Measurements from ENCODE around the gene PRKAR2B. TPM values are rescaled to one million over a fixed set of nuclear protein-coding genes. Genes with fewer than 3 reads are reported as not detected.

PRKAR2B gene
- total and polyA plus RNA-seq, 2 of the 4 experiments (the other 2 are of a cell fraction): 3.0 to 3.1 TPM

DNA sequence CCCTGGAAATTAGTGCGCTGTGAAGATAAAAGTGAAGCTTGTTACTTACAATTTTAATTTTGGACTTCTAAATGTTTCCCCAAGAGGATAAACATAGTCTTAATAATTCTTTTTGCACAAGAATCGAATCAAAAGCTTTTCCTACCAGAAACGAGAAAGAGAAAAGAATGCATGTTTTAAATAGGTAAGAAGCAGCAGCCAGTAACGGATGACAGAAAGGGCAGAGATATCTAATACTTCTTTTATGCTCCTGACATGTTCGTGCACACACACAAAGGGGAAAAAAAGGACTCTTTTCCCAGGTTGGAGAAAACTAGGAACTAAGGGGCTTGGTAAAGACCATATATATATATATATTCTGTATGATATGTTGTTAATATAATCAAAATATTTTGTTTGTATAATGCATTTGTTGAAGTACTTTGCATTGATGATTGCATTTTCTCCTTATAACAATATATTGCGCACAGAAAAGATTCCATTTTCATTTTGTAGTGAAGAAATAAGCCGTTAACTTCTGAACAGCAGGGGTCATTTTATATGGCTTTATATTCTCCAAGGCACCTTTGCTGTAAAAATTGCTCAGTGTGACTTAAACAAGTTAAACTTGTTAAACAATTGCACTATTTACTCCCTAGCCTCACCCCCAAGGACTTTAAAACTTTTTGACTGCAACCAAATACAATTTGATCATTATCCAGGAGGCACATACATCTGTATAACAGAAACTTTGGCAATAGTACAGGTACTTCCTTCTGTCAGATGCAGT is 2.2 kb downstream of the PRKAR2B start:
- no peak overlapping the region for H4K5ac ChIP-seq (ENCODE audit: low read depth, low read length)
- no peaks in the 10 kb centered on the region for H3K27me3 ChIP-seq (ENCODE audit: control insufficient read depth, insufficient read depth, low read length)
- H2BK20ac ChIP-seq (ENCODE audit: low read depth, low read length): no peak overlapping the region
- no CpG with 5 or more reads among the region's 7 CpGs for WGBS, 2 experiments (ENCODE audit: extremely low coverage in 2 of 2, insufficient read length in 1 of 2)
- peaks cover 4% of the 10 kb centered on the region; the same call in 1 of the 2 replicates for H3K4me1 ChIP-seq (ENCODE audit: control insufficient read depth, insufficient read depth, low read length)
- ChIA-PET POLR2A (ENCODE audit: unreplicated experiment) (no interaction called here), CTCF (interaction anchor here (0.6 to 0.9 kb wide), 2 partner anchors 64 to 85 kb away, joined by 3 read pairs; no protein-coding TSS in a partner anchor)
- no peak overlapping the region for H2BK120ac ChIP-seq (ENCODE audit: low read depth, low read length)
- no peak overlapping the region for H3K18ac ChIP-seq (ENCODE audit: low read depth, low read length)
- DNase-seq (no peak), ATAC-seq (ENCODE audit: low read depth) (no peak)
- H3K9me1 ChIP-seq (ENCODE audit: insufficient read depth, low read length): no peaks in the 10 kb centered on the region
- no TSS peak for BruUV-seq (replicated peaks)
- no peak overlapping the region for H3K9ac ChIP-seq (ENCODE audit: low read depth, low read length)
- H3K56ac ChIP-seq (ENCODE audit: extremely low read depth, insufficient read depth, low read length): no peak overlapping the region
- peaks cover 2 to 7% of the 10 kb centered on the region in 2 experiments; a peak in 2 of 4 replicates for H3K79me1 ChIP-seq (ENCODE audit: low read depth in 1 of 2, low read length in 2 of 2)
- H4K20me1 ChIP-seq (ENCODE audit: insufficient read depth, low read length): no peaks in the 10 kb centered on the region
- no peak overlapping the region for H3K4me3 ChIP-seq (ENCODE audit: insufficient read depth, low read depth, low read length)
- no peak overlapping the region for H3K23ac ChIP-seq (ENCODE audit: low read depth, low read length)
- no peak overlapping the region for H2AFZ ChIP-seq (replicated peaks; ENCODE audit: low read length, poor library complexity)
- H2BK5ac ChIP-seq (ENCODE audit: low read depth, low read length, poor library complexity, severe bottlenecking): no peak overlapping the region
- intact Hi-C loops (cut with micrococcal nuclease): loop anchor here (5.0 to 10.0 kb wide), 4 partner anchors 76 to 872 kb away; no protein-coding TSS in a partner anchor
- no peak overlapping the region for H3K27ac ChIP-seq (ENCODE audit: insufficient read depth, low read length)
- no peak overlapping the region for H3K14ac ChIP-seq (replicated peaks; ENCODE audit: low read depth, low read length)
- H3K4ac ChIP-seq (ENCODE audit: low read depth, low read length): no peak overlapping the region
- no peak overlapping the region for H4K91ac ChIP-seq (ENCODE audit: insufficient read depth, low read depth, low read length)
- H3K36me3 ChIP-seq (ENCODE audit: control insufficient read depth, insufficient read depth, low read length): no peaks in the 10 kb centered on the region
- in situ Hi-C loops (cut with MboI; ENCODE audit: low sequenced_read_pairs): no loop called here
- dilution Hi-C loops (cut with HindIII; ENCODE audit: low sequenced_read_pairs, unreplicated experiment): no loop called here
- H2AK9ac ChIP-seq (replicated peaks; ENCODE audit: low read depth, low read length, poor library complexity): no peak overlapping the region
- peak overlapping the region; percentile 29 for H3K4me2 ChIP-seq (ENCODE audit: low read depth, low read length)
- H4K8ac ChIP-seq (ENCODE audit: low read depth in 2 of 2, low read length in 2 of 2): no peak overlapping the region
- H2AK5ac ChIP-seq (ENCODE audit: low read depth, low read length): no peak overlapping the region
- H3K9me3 ChIP-seq (ENCODE audit: control insufficient read depth, insufficient read depth, low read length): no peaks in the 10 kb centered on the region
- H2BK15ac ChIP-seq (ENCODE audit: low read depth, low read length): no peak overlapping the region
- TF ChIP-seq RAD21 (IDR thresholded peaks at IDR 0.05; ENCODE audit: low read length): no peak
- no peak for TF ChIP-seq FOS (IDR thresholded peaks at IDR 0.05; ENCODE audit: low read depth, low read length)
- TF ChIP-seq POLR2A (IDR thresholded peaks at IDR 0.05; ENCODE audit: low read depth, low read length): no peak
- TF ChIP-seq, protein P1, sequence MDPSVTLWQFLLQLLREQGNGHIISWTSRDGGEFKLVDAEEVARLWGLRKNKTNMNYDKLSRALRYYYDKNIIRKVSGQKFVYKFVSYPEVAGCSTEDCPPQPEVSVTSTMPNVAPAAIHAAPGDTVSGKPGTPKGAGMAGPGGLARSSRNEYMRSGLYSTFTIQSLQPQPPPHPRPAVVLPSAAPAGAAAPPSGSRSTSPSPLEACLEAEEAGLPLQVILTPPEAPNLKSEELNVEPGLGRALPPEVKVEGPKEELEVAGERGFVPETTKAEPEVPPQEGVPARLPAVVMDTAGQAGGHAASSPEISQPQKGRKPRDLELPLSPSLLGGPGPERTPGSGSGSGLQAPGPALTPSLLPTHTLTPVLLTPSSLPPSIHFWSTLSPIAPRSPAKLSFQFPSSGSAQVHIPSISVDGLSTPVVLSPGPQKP (IDR thresholded peaks at IDR 0.05; ENCODE audit: borderline replicate concordance, low read depth, low read length): no peak
- TF ChIP-seq MXI1 (IDR thresholded peaks at IDR 0.05; ENCODE audit: borderline replicate concordance, low read depth, low read length): no peak
- no peak for TF ChIP-seq CHD1 (IDR thresholded peaks at IDR 0.05; ENCODE audit: low read depth, low read length)
- no peak for TF ChIP-seq RCOR1 (IDR thresholded peaks at IDR 0.05; ENCODE audit: insufficient replicate concordance, low read length)
- no peak for TF ChIP-seq NFE2L2 (IDR thresholded peaks at IDR 0.05; ENCODE audit: low read depth, low read length)
- no peak for TF ChIP-seq RFX5 (IDR thresholded peaks at IDR 0.05; ENCODE audit: low read depth, low read length)
- TF ChIP-seq, protein P2, sequence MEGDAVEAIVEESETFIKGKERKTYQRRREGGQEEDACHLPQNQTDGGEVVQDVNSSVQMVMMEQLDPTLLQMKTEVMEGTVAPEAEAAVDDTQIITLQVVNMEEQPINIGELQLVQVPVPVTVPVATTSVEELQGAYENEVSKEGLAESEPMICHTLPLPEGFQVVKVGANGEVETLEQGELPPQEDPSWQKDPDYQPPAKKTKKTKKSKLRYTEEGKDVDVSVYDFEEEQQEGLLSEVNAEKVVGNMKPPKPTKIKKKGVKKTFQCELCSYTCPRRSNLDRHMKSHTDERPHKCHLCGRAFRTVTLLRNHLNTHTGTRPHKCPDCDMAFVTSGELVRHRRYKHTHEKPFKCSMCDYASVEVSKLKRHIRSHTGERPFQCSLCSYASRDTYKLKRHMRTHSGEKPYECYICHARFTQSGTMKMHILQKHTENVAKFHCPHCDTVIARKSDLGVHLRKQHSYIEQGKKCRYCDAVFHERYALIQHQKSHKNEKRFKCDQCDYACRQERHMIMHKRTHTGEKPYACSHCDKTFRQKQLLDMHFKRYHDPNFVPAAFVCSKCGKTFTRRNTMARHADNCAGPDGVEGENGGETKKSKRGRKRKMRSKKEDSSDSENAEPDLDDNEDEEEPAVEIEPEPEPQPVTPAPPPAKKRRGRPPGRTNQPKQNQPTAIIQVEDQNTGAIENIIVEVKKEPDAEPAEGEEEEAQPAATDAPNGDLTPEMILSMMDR (conservative IDR thresholded peaks at IDR 0.05; ENCODE audit: low read depth, low read length): no peak
- TF ChIP-seq BHLHE40 (IDR thresholded peaks at IDR 0.05; ENCODE audit: low read depth, low read length): no peak
- no peak for TF ChIP-seq MAFK (IDR thresholded peaks at IDR 0.05; ENCODE audit: low read depth, low read length)
- no peak for TF ChIP-seq SMC3 (IDR thresholded peaks at IDR 0.05; ENCODE audit: low read depth, low read length)
- TF ChIP-seq, protein P3, sequence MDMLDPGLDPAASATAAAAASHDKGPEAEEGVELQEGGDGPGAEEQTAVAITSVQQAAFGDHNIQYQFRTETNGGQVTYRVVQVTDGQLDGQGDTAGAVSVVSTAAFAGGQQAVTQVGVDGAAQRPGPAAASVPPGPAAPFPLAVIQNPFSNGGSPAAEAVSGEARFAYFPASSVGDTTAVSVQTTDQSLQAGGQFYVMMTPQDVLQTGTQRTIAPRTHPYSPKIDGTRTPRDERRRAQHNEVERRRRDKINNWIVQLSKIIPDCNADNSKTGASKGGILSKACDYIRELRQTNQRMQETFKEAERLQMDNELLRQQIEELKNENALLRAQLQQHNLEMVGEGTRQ (IDR thresholded peaks at IDR 0.05; ENCODE audit: low read depth, low read length): no peak
- TF ChIP-seq CEBPB (IDR thresholded peaks at IDR 0.05; ENCODE audit: low read depth, low read length): no peak

Measured in IMR-90 (cell line).